Measurements from ENCODE around the gene CEP112.

DNA sequence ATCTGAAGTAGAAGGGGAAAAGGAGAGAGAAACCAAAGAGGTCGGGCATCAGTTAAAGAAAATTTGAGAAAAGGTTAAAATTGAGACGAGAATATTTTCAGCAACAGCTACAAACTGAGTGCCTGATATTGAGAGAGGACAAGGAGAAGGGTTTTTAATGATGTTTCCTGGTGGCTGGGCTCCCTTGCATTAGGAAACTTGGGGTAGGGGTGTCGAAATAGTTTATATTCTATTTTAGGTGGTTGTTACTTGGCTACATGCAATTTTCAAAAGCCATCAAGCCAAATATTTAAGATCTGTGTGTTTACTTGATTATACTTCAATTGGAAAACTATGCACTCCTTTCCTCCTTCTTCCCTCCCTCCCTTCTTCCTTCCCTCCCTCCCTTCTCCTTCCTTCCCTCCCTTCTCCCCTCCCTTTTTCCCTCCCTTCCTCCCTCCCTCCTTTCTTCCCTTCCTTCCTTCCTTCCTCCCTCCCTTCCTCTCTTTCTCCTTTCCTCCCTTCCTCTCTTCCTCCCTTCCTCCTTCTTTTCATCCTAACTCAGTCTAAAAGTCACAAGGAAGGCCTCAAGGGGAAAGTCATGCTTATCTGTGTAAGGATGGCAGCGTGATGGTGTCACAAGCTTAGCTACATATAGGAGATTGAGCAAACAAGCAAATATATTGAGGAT lies 39.1 kb upstream of the CEP112 start:
- TF ChIP-seq MXI1 (conservative IDR thresholded peaks at IDR 0.05; ENCODE audit: poor library complexity, severe bottlenecking) = no peak
- no peak for TF ChIP-seq POLR2AphosphoS5 (IDR thresholded peaks at IDR 0.05)
- TF ChIP-seq, protein P1, sequence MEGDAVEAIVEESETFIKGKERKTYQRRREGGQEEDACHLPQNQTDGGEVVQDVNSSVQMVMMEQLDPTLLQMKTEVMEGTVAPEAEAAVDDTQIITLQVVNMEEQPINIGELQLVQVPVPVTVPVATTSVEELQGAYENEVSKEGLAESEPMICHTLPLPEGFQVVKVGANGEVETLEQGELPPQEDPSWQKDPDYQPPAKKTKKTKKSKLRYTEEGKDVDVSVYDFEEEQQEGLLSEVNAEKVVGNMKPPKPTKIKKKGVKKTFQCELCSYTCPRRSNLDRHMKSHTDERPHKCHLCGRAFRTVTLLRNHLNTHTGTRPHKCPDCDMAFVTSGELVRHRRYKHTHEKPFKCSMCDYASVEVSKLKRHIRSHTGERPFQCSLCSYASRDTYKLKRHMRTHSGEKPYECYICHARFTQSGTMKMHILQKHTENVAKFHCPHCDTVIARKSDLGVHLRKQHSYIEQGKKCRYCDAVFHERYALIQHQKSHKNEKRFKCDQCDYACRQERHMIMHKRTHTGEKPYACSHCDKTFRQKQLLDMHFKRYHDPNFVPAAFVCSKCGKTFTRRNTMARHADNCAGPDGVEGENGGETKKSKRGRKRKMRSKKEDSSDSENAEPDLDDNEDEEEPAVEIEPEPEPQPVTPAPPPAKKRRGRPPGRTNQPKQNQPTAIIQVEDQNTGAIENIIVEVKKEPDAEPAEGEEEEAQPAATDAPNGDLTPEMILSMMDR (IDR thresholded peaks at IDR 0.05; ENCODE audit: poor library complexity, severe bottlenecking) = no peak
- no peak for TF ChIP-seq EP300 (conservative IDR thresholded peaks at IDR 0.05; ENCODE audit: poor library complexity, severe bottlenecking)
- no peak for TF ChIP-seq EZH2 (IDR thresholded peaks at IDR 0.05; ENCODE audit: borderline replicate concordance, insufficient read depth, low read length, poor library complexity, severe bottlenecking)

Data from neural cell (in vitro differentiated cells).